ENCODE data around the gene ZMIZ1.
"Not testable (repeated sequence)": the region's sequence is repeated elsewhere in the genome, so short reads cannot be mapped to it uniquely, and the experiment has no call there.

The ZMIZ1 gene

GRCh38 chr10:79030705-79031104 lies 38.1 kb upstream of the ZMIZ1 start:
- DNase-seq: no peak

- DNase-seq: no peak
These were observed 37.0 kb upstream of the ZMIZ1 start for GRCh38 chr10:79031723-79032122.

GRCh38 chr10:79034271-79034876 lies 34.4 kb upstream of the ZMIZ1 start:
- no peak for DNase-seq

- not testable (repeated sequence) for DNase-seq
These were observed 32.4 kb upstream of the ZMIZ1 start for GRCh38 chr10:79036416-79036815.

GRCh38 chr10:79038104-79038840 lies 30.5 kb upstream of the ZMIZ1 start:
- no peak for DNase-seq

- no peak for DNase-seq
These were observed 29.9 kb upstream of the ZMIZ1 start for GRCh38 chr10:79038841-79039201.

- no peak for DNase-seq
These were observed 25.9 kb upstream of the ZMIZ1 start for GRCh38 chr10:79042639-79043411.

GRCh38 chr10:79044036-79044632 lies 24.6 kb upstream of the ZMIZ1 start:
- DNase-seq: no peak

- DNase-seq: no peak
These were observed 23.9 kb upstream of the ZMIZ1 start for GRCh38 chr10:79044846-79045245.

- DNase-seq: no peak
These were observed 23.1 kb upstream of the ZMIZ1 start for GRCh38 chr10:79045566-79046175.

- no peak for DNase-seq
These were observed 22.4 kb upstream of the ZMIZ1 start for GRCh38 chr10:79046326-79046725.

- no peak for DNase-seq
These were observed 21.8 kb upstream of the ZMIZ1 start for GRCh38 chr10:79046741-79047583.

- DNase-seq: no peak
These were observed 21.2 kb upstream of the ZMIZ1 start for GRCh38 chr10:79047584-79047874.

- DNase-seq: no peak
These were observed 20.7 kb upstream of the ZMIZ1 start for GRCh38 chr10:79047875-79048638.

- DNase-seq: no peak
These were observed 19.9 kb upstream of the ZMIZ1 start for GRCh38 chr10:79048639-79049550.

- DNase-seq: no peak
These were observed 18.6 kb upstream of the ZMIZ1 start for GRCh38 chr10:79049931-79050895.

GRCh38 chr10:79050896-79051555 lies 17.7 kb upstream of the ZMIZ1 start:
- no peak for DNase-seq

- DNase-seq: no peak
These were observed 17.0 kb upstream of the ZMIZ1 start for GRCh38 chr10:79051766-79052165.

Measured in NCI-H2227 treated with DMSO at 0.1 percent for 48 hours (cell line).